IMR-90 (cell line): ENCODE results near the gene NXN. TPM values are rescaled to one million over a fixed set of nuclear protein-coding genes. Genes with fewer than 3 reads are reported as not detected.

ENCODE experiments used
- ATAC-seq: fragments of 200-7000 bp; cut with Tn5 transposase; 2 replicates; pipeline ENCODE4 v1.9.1; 2020; ENCODE audit warnings: low read depth, mild to moderate bottlenecking, moderate library complexity
- BruUV-seq: library from RNA; stranded (reverse); fragments of 400-500 nt; replicated peaks from 2 replicates; lab custom pipeline; 2021; lab: Mats Ljungman, UMichigan
- CTCF ChIA-PET: fragments of 300-600 bp; formaldehyde crosslinking; extraction: SDS; loops from one replicate; lab custom pipeline; 2021; ENCODE audit warnings: antibody characterized with exemption; lab: Yijun Ruan, JAX
- POLR2A ChIA-PET: fragments of 300-600 bp; sonication (Branson Sonifier 250); formaldehyde crosslinking; loops from one replicate; lab custom pipeline; 2022; ENCODE audit warnings: antibody characterized with exemption; ENCODE audit not compliant: unreplicated experiment; lab: Charles Lee
- DNase-seq: peaks from one replicate; pipeline ENCODE4 v3.0.0; 2013
- H2AFZ ChIP-seq: replicated peaks from 2 replicates; pipeline ENCODE3; 2013; ENCODE audit warnings: low read length, mild to moderate bottlenecking; ENCODE audit not compliant: poor library complexity
- H2AK5ac ChIP-seq: 2 replicates; pipeline ENCODE4 v1.6.1; 2013; ENCODE audit warnings: low read depth, low read length, inconsistent platforms
- H2AK9ac ChIP-seq: replicated peaks from 2 replicates; pipeline ENCODE3; 2013; ENCODE audit warnings: mild to moderate bottlenecking, low read depth, low read length, moderate library complexity; ENCODE audit not compliant: poor library complexity
- H2BK120ac ChIP-seq: 2 replicates; pipeline ENCODE4 v1.6.1; 2013; ENCODE audit warnings: low read depth, low read length, inconsistent platforms
- H2BK15ac ChIP-seq: 3 replicates; pipeline ENCODE4 v1.6.1; 2013; ENCODE audit warnings: low read depth, low read length, inconsistent platforms
- H2BK20ac ChIP-seq: 2 replicates; pipeline ENCODE4 v1.6.1; 2013; ENCODE audit warnings: low read depth, mild to moderate bottlenecking, inconsistent platforms, low read length, moderate library complexity
- H2BK5ac ChIP-seq: 2 replicates; pipeline ENCODE4 v1.6.1; 2013; ENCODE audit warnings: mild to moderate bottlenecking, low read depth, low read length, inconsistent platforms; ENCODE audit not compliant: poor library complexity, severe bottlenecking
- H3K14ac ChIP-seq: replicated peaks from 2 replicates; pipeline ENCODE4 v1.6.1; 2013; ENCODE audit warnings: low read depth, low read length, inconsistent platforms
- H3K18ac ChIP-seq: 2 replicates; pipeline ENCODE4 v1.6.1; 2013; ENCODE audit warnings: low read depth, low read length, control low read depth
- H3K23ac ChIP-seq: 2 replicates; pipeline ENCODE4 v1.6.1; 2013; ENCODE audit warnings: low read depth, low read length, inconsistent platforms
- H3K27ac ChIP-seq: 2 replicates; pipeline ENCODE4 v1.5.1; 2013; ENCODE audit warnings: mild to moderate bottlenecking, control low read depth, low read length; ENCODE audit not compliant: insufficient read depth
- H3K27me3 ChIP-seq: 2 replicates; pipeline ENCODE4 v1.6.1; 2013; ENCODE audit warnings: low read length; ENCODE audit not compliant: control insufficient read depth, insufficient read depth
- H3K36me3 ChIP-seq: 2 replicates; pipeline ENCODE4 v1.6.1; 2013; ENCODE audit warnings: low read length, mixed read lengths; ENCODE audit not compliant: control insufficient read depth, insufficient read depth
- H3K4ac ChIP-seq: 2 replicates; pipeline ENCODE4 v1.6.1; 2013; ENCODE audit warnings: low read depth, low read length, inconsistent platforms
- H3K4me1 ChIP-seq: 2 replicates; pipeline ENCODE4 v1.6.1; 2013; ENCODE audit warnings: low read length, mixed read lengths; ENCODE audit not compliant: control insufficient read depth, insufficient read depth
- H3K4me2 ChIP-seq: 2 replicates; pipeline ENCODE4 v1.6.1; 2013; ENCODE audit warnings: low read depth, mild to moderate bottlenecking, control low read depth, low read length, moderate library complexity
- H3K4me3 ChIP-seq: 2 replicates; pipeline ENCODE4 v1.5.1; 2013; ENCODE audit warnings: low read depth, mild to moderate bottlenecking, control low read depth, low read length, moderate library complexity; ENCODE audit not compliant: insufficient read depth
- H3K56ac ChIP-seq: 2 replicates; pipeline ENCODE4 v1.6.1; 2013; ENCODE audit warnings: low read length, inconsistent platforms; ENCODE audit not compliant: insufficient read depth; ENCODE audit errors: extremely low read depth
- H3K79me1 ChIP-seq, 2 experiments: 2 replicates each; pipeline ENCODE4 v1.6.1; 2013; ENCODE audit warnings: low read length in 2 of 2, inconsistent platforms in 1 of 2, low read depth in 1 of 2
- H3K9ac ChIP-seq: 2 replicates; pipeline ENCODE4 v1.6.1; 2013; ENCODE audit warnings: low read depth, low read length, control low read depth
- H3K9me1 ChIP-seq: 2 replicates; pipeline ENCODE4 v1.6.1; 2013; ENCODE audit warnings: low read length, inconsistent platforms; ENCODE audit not compliant: insufficient read depth
- H3K9me3 ChIP-seq: 2 replicates; pipeline ENCODE4 v1.6.1; 2013; ENCODE audit warnings: low read length; ENCODE audit not compliant: control insufficient read depth, insufficient read depth
- H4K20me1 ChIP-seq: 2 replicates; pipeline ENCODE4 v1.6.1; 2013; ENCODE audit warnings: low read length, inconsistent platforms; ENCODE audit not compliant: insufficient read depth
- H4K5ac ChIP-seq: 2 replicates; pipeline ENCODE4 v1.6.1; 2013; ENCODE audit warnings: mild to moderate bottlenecking, low read depth, low read length, control low read depth
- H4K8ac ChIP-seq, 2 experiments: 2 replicates each; pipeline ENCODE4 v1.6.1; 2013; ENCODE audit warnings: low read depth in 2 of 2, low read length in 2 of 2, control low read depth in 1 of 2, inconsistent platforms in 1 of 2
- H4K91ac ChIP-seq: 2 replicates; pipeline ENCODE4 v1.6.1; 2013; ENCODE audit warnings: low read depth, low read length, inconsistent platforms; ENCODE audit not compliant: insufficient read depth
- BHLHE40 ChIP-seq: fragments of 150-350 bp; IDR thresholded peaks from 2 replicates; pipeline ENCODE4 v1.6.1; 2016; ENCODE audit warnings: mild to moderate bottlenecking, low read depth, low read length
- CEBPB ChIP-seq: IDR thresholded peaks from 2 replicates; pipeline ENCODE4 v1.6.1; 2012; ENCODE audit warnings: low read depth, low read length, improper control_type of control experiment
- CHD1 ChIP-seq: IDR thresholded peaks from 2 replicates; pipeline ENCODE4 v1.6.1; 2012; ENCODE audit warnings: low read depth, low read length, improper control_type of control experiment
- CTCF ChIP-seq: conservative IDR thresholded peaks from 2 replicates; pipeline ENCODE4 v1.5.1; 2012; ENCODE audit warnings: mild to moderate bottlenecking, low read depth, low read length, improper control_type of control experiment
- ELK1 ChIP-seq: fragments of 150-350 bp; IDR thresholded peaks from 2 replicates; pipeline ENCODE4 v1.6.1; 2016; ENCODE audit warnings: low read depth, mild to moderate bottlenecking, low read length, moderate library complexity, borderline replicate concordance
- MAFK ChIP-seq: IDR thresholded peaks from 2 replicates; pipeline ENCODE4 v1.6.1; 2012; ENCODE audit warnings: low read depth, low read length, improper control_type of control experiment
- MAZ ChIP-seq: IDR thresholded peaks from 2 replicates; pipeline ENCODE4 v1.6.1; 2012; ENCODE audit warnings: low read depth, mild to moderate bottlenecking, low read length, improper control_type of control experiment, moderate library complexity, borderline replicate concordance
- MXI1 ChIP-seq: IDR thresholded peaks from 2 replicates; pipeline ENCODE4 v1.6.1; 2012; ENCODE audit warnings: low read depth, mild to moderate bottlenecking, low read length, moderate library complexity, borderline replicate concordance
- NFE2L2 ChIP-seq: fragments of 150-350 bp; IDR thresholded peaks from 2 replicates; pipeline ENCODE4 v1.6.1; 2016; ENCODE audit warnings: low read depth, mild to moderate bottlenecking, low read length
- POLR2A ChIP-seq: IDR thresholded peaks from 2 replicates; pipeline ENCODE4 v1.6.1; 2012; ENCODE audit warnings: mild to moderate bottlenecking, low read depth, low read length
- RFX5 ChIP-seq: IDR thresholded peaks from 2 replicates; pipeline ENCODE4 v1.8.0; 2012; ENCODE audit warnings: low read depth, mild to moderate bottlenecking, low read length, moderate library complexity
- USF2 ChIP-seq: fragments of 150-350 bp; IDR thresholded peaks from 2 replicates; pipeline ENCODE4 v1.6.1; 2017; ENCODE audit warnings: mild to moderate bottlenecking, antibody characterized with exemption, low read length, low read depth
- WGBS, 2 experiments: methylation state at CpG; one replicate each; pipeline versions ENCODE4 v1.1.5 to v1.1.7; 2013; ENCODE audit warnings: missing lambda C conversion rate in 2 of 2; ENCODE audit not compliant: insufficient read length in 1 of 2; ENCODE audit errors: extremely low coverage in 2 of 2; 5-methylcytosine and 5-hydroxymethylcytosine counted together
- dilution Hi-C: fragments of 300-500 bp; cut with HindIII; formaldehyde crosslinking; loops from one replicate; pipeline ENCODE4 v1.14.3; 2018; ENCODE audit warnings: low sequenced_read_pairs; ENCODE audit not compliant: unreplicated experiment
- in situ Hi-C: fragments of 300-500 bp; cut with MboI; formaldehyde crosslinking; loops from 3 replicates; pipeline ENCODE4 v1.14.3; 2019; ENCODE audit warnings: low sequenced_read_pairs, inconsistent platforms, mixed read lengths
- intact Hi-C: fragments of 100-400 bp; cut with micrococcal nuclease; formaldehyde crosslinking; loops from 2 replicates; pipeline ENCODE4 v1.10.0; 2022
- polyA plus RNA-seq, 3 experiments: library from polyadenylated mRNA; depleted of rRNA; stranded (reverse); fragments of >200 nt; gene quantifications; 2 replicates each; pipeline ENCODE4 v1.2.3, GENCODE V29; 2012; ENCODE audit warnings: low replicate concordance in 1 of 3
- total RNA-seq: library from RNA; depleted of rRNA; stranded (reverse); fragments of >200 nt; gene quantifications from 2 replicates; pipeline ENCODE4 v1.2.3, GENCODE V29; 2012

NXN gene
- total and polyA plus RNA-seq, 2 of the 4 experiments (the other 2 are of a cell fraction): 52.5 to 116 TPM

- Histone ChIP-seq H2BK120ac (peak overlapping the region; percentile 65), H4K20me1 (peaks cover 44% of the 10 kb centered on the region), H2BK20ac (peak overlapping the region; percentile 3; the same call in 1 of the 2 replicates), H3K79me1 (peaks cover 7 to 32% of the 10 kb centered on the region in 2 experiments; a peak in 3 of 4 replicates), H2AK9ac (peak overlapping the region; percentile 98), H3K23ac (peak overlapping the region; percentile 99), H3K56ac (peak overlapping the region; percentile 94), H3K4me3 (peak overlapping the region; percentile 86), H2BK5ac (peak overlapping the region; percentile 63), H3K4me1 (peaks cover 12% of the 10 kb centered on the region), H3K4ac (peak overlapping the region; percentile 93), H3K27ac (peak overlapping the region; percentile 74), H3K9me3 (no peaks in the 10 kb centered on the region), H4K8ac (peak overlapping the region in 1 of 2 experiments; percentile 72; a peak in 3 of 4 replicates), H3K14ac (peak overlapping the region; percentile 97), H2AK5ac (peak overlapping the region; percentile 77), H4K91ac (peak overlapping the region; percentile 62), H2AFZ (peak overlapping the region; percentile 73), H3K9ac (peak overlapping the region; percentile 96), H3K18ac (peak overlapping the region; percentile 63), H3K36me3 (peaks cover 4% of the 10 kb centered on the region; the same call in 1 of the 2 replicates), H2BK15ac (0 out of 3 replicates have a peak overlapping the region, but pooled peaks have one; percentile 12), H3K9me1 (peaks cover 9% of the 10 kb centered on the region), H3K4me2 (peak overlapping the region; percentile 95), H4K5ac (peak overlapping the region; percentile 16; the same call in 1 of the 2 replicates), H3K27me3 (no peaks in the 10 kb centered on the region)
- dilution Hi-C loops: loop anchor here (25.0 kb wide), 1 partner anchor 191 kb away; the partner anchor contains the start of genes GLOD4 and MRM3
- BruUV-seq: no TSS peak
- CTCF ChIA-PET: no interaction called here
- POLR2A ChIA-PET: interaction anchor here (0.6 to 0.7 kb wide), 3 partner anchors 169 to 1245 kb away, joined by 3 read pairs; no protein-coding TSS in a partner anchor
- peak; percentile 1; the same call in 1 of the 2 replicates for ATAC-seq
- 0% methylated on average over 29 of the region's 72 CpGs; no CpG with 5 or more reads in 1 of the 2 experiments for WGBS, 2 experiments
- intact Hi-C loops: loop anchor here (2.0 kb wide), 1 partner anchor 46 kb away; no protein-coding TSS in a partner anchor
- DNase-seq: peak; percentile 61
- in situ Hi-C loops: no loop called here
- no peak for TF ChIP-seq ELK1
- peak; percentile 37; the same call in 1 of the 2 replicates for TF ChIP-seq USF2
- no peak for TF ChIP-seq CTCF
- peak; percentile 87 for TF ChIP-seq CEBPB
- TF ChIP-seq CHD1: no peak
- no peak; the same call in 1 of the 2 replicates for TF ChIP-seq POLR2A
- TF ChIP-seq RFX5: no peak
- no peak for TF ChIP-seq NFE2L2
- TF ChIP-seq MAFK: no peak
- TF ChIP-seq MAZ: no peak
- TF ChIP-seq BHLHE40: no peak
- peak; percentile 98 for TF ChIP-seq MXI1
Measured at GRCh38 chr17:978103-979093, 1.2 kb downstream of the NXN start.
